Raji (cell line): ENCODE data around the gene MYBPHL.

ENCODE experiments used
- POLR2A ChIP-seq: IDR thresholded peaks from 2 replicates; pipeline ENCODE4 v1.6.1; 2011; ENCODE audit warnings: low read depth, low read length, control low read depth; ENCODE audit not compliant: insufficient read depth

MYBPHL gene

GRCh38 chr1:109274533-109275476 is 32.0 kb downstream of the MYBPHL start:
- TF ChIP-seq POLR2A, result no peak

GRCh38 chr1:109273570-109274288 is 33.1 kb downstream of the MYBPHL start:
- TF ChIP-seq POLR2A, result no peak

GRCh38 chr1:109272831-109273547 is 33.8 kb downstream of the MYBPHL start:
- no peak for TF ChIP-seq POLR2A

GRCh38 chr1:109272021-109272799 is 34.6 kb downstream of the MYBPHL start:
- TF ChIP-seq POLR2A, result no peak

- TF ChIP-seq POLR2A, result no peak
Observed at GRCh38 chr1:109271458-109271857, 35.4 kb downstream of the MYBPHL start.

GRCh38 chr1:109270623-109271317 is 36.0 kb downstream of the MYBPHL start:
- no peak for TF ChIP-seq POLR2A

GRCh38 chr1:109269981-109270622 is 36.7 kb downstream of the MYBPHL start:
- no peak for TF ChIP-seq POLR2A

GRCh38 chr1:109269212-109269980 is 37.4 kb downstream of the MYBPHL start:
- no peak for TF ChIP-seq POLR2A

GRCh38 chr1:109268431-109269211 is 38.2 kb downstream of the MYBPHL start:
- no peak for TF ChIP-seq POLR2A

GRCh38 chr1:109267743-109268300 is 39.0 kb downstream of the MYBPHL start:
- TF ChIP-seq POLR2A, result no peak

GRCh38 chr1:109266965-109267364 is 39.8 kb downstream of the MYBPHL start:
- TF ChIP-seq POLR2A, result no peak
